Heart right ventricle (tissue), 16 donors: ENCODE results near the gene TAGLN2. TPM values are rescaled to one million over a fixed set of nuclear protein-coding genes. Genes with fewer than 3 reads are reported as not detected.

Experiments
- ATAC-seq, 8 donors: fragments of 200-7000 bp; cut with Tn5 transposase; one replicate each; pipeline ENCODE4 v1.9.1; 2020; ENCODE audit warnings: mild to moderate bottlenecking in 8 of 8, moderate library complexity in 8 of 8, moderate number of reproducible peaks in 1 of 8
- DNase-seq, 2 donors: peaks; one replicate each; pipeline ENCODE4 v3.0.0-alpha.2; 2020
- H3K27ac ChIP-seq, 10 donors: fragments of 200-600 bp; sonication (generic) in 2 of 10; one replicate each; pipeline versions ENCODE4 v1.5.0 to v1.8.0; 2020 to 2022; ENCODE audit warnings: mild to moderate bottlenecking in 3 of 10
- H3K27me3 ChIP-seq, 7 donors: fragments of 200-600 bp; one replicate each; pipeline ENCODE4 v1.8.0; 2021 to 2022; ENCODE audit warnings: mild to moderate bottlenecking in 2 of 7
- H3K36me3 ChIP-seq, 9 donors: fragments of 200-600 bp; sonication (generic) in 1 of 9; one replicate each; pipeline versions ENCODE4 v1.5.0 to v1.8.0; 2020 to 2022; ENCODE audit warnings: mild to moderate bottlenecking in 2 of 9
- H3K4me1 ChIP-seq, 9 donors: fragments of 200-600 bp; sonication (generic) in 1 of 9; one replicate each; pipeline versions ENCODE4 v1.5.0 to v1.8.0; 2020 to 2022; ENCODE audit warnings: mild to moderate bottlenecking in 4 of 9
- H3K4me3 ChIP-seq, 10 donors: fragments of 200-600 bp; sonication (generic) in 2 of 10; one replicate each; pipeline versions ENCODE4 v1.5.0 to v1.8.0; 2020 to 2022; ENCODE audit warnings: mild to moderate bottlenecking in 7 of 10, moderate library complexity in 2 of 10
- H3K9me3 ChIP-seq, 11 donors: fragments of 200-600 bp in 10 of 11; sonication (generic) in 2 of 11; one replicate each; pipeline versions ENCODE4 v1.5.0 to v1.8.0; 2013 to 2022; ENCODE audit warnings: mild to moderate bottlenecking in 2 of 11, control low read depth in 1 of 11, moderate library complexity in 1 of 11
- WGBS, 2 donors: extraction: QIAGEN DNeasy Blood & Tissue Kit; methylation state at CpG; one replicate each; pipeline ENCODE4 v1.1.7; 2013; ENCODE audit warnings: inconsistent platforms in 1 of 2; 5-methylcytosine and 5-hydroxymethylcytosine counted together
- intact Hi-C, 10 donors: fragments of 100-400 bp; cut with DNase I; formaldehyde crosslinking; loops; one replicate each; pipeline versions ENCODE4 v1.11.1 to v1.14.2; 2022
- polyA plus RNA-seq, 2 donors: library from polyadenylated mRNA; stranded (reverse); fragments of 200-250 nt; gene quantifications; one replicate each; pipeline ENCODE4 v1.2.3, GENCODE V29; 2013
- total RNA-seq, 10 donors: library from RNA; stranded (reverse); fragmentation: NEBNext Ultra II Directional in 3 of 10; extraction: Animal tissue kit (Norgen Biotek cat#: 25700) in 3 of 10; gene quantifications; one replicate each; pipeline versions ENCODE4 v1.2.1 to v1.2.4, GENCODE V29; 2021 to 2023
- TF ChIP-seq, protein P1 (sequence below), 9 donors: fragments of 200-600 bp; sonication (generic) in 2 of 9; IDR thresholded peaks; one replicate each; pipeline versions ENCODE4 v1.5.0 to v1.8.0; 2021 to 2022; ENCODE audit warnings: antibody characterized with exemption in 9 of 9, mild to moderate bottlenecking in 5 of 9, moderate library complexity in 1 of 9
- donor health status: Arrhythmogenic right ventricular cardiomyopathy.
- donor health status: ischemic (EF 13 %, LVEDD 7.1; RV severe dilation, severe dysfunction).
- donor health status: healthy with polysubstance abuse.
- donor health status: DM: no; HTN: yes; CAD: no.
- donor health status: DM: no; HTN: no; CAD: no.
- donor health status: ischemic (EF 25% LVEDD 6.9; RV normal size, moderate dysfunction).
- donor health status: ischemic (EF 25% LVEDD 5.7; RV mildly dilated, moderate dysfunction).
- donor health status: healthy.
- donor health status: DM: yes; HTN: yes; CAD: no.
- donor health status: Ischemic cardiomyopathy.
- donor health status: ischemic (EF 35%, LVEDD 5.7; RV mildly dilated, moderate dysfunction).
- donor health status: nonischemic (EF 11% LVEDD 7.7; RV severe dilation, severe dysfunction).
- donor health status: DM: yes; HTN: yes; CAD: no.
- donor health status: PGD.
- donor health status: ischemic (EF 29% LVEDD 5.4; RV normal size, mild dysfunction).
- donor health status: nonischemic (EF 23%, LVEDD 6.1; RV moderate dilation, normal function).

The TAGLN2 gene
- total and polyA plus RNA-seq, 12 donors: 65.9 to 283 (median 103) TPM

DNA sequence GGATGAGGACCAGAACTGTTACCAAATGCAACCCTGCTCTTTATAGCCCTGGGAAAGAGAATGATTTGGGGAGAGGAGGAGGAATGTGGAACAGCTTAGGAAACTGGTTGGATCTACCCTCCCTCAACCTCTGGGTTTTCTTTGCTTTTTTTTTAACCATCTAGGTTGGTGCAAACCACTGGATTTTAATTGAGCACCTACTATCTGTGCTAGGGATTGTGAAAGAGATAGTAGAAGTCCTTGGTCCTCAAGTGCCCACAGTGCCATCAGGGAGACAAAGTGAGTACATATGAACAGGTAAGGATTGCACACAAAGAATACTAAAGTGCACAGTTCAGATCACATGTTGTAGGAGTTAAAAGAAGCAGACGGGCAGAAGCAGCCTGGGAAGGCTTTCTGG lies 4.7 kb downstream of the TAGLN2 start:
- H3K36me3 ChIP-seq: peaks cover 0 to 61% (median 32%) of the 10 kb centered on the region in 9 donors
- H3K4me3 ChIP-seq: peak overlapping the region in 2 of 10 donors; percentile 0 to 85
- ATAC-seq (no peak), DNase-seq (no peak)
- peaks cover 18 to 83% (median 75%) of the 10 kb centered on the region in 9 donors for H3K4me1 ChIP-seq
- H3K27ac ChIP-seq: peak overlapping the region in 6 of 10 donors; percentile 94 to 100 (median 98)
- no peaks in the 10 kb centered on the region for H3K9me3 ChIP-seq
- H3K27me3 ChIP-seq: no peaks in the 10 kb centered on the region
- 68 to 73% methylated on average over 1 of the region's 1 CpG for WGBS, 2 donors
- TF ChIP-seq, protein P1, sequence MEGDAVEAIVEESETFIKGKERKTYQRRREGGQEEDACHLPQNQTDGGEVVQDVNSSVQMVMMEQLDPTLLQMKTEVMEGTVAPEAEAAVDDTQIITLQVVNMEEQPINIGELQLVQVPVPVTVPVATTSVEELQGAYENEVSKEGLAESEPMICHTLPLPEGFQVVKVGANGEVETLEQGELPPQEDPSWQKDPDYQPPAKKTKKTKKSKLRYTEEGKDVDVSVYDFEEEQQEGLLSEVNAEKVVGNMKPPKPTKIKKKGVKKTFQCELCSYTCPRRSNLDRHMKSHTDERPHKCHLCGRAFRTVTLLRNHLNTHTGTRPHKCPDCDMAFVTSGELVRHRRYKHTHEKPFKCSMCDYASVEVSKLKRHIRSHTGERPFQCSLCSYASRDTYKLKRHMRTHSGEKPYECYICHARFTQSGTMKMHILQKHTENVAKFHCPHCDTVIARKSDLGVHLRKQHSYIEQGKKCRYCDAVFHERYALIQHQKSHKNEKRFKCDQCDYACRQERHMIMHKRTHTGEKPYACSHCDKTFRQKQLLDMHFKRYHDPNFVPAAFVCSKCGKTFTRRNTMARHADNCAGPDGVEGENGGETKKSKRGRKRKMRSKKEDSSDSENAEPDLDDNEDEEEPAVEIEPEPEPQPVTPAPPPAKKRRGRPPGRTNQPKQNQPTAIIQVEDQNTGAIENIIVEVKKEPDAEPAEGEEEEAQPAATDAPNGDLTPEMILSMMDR (IDR thresholded peaks at IDR 0.05): no peak
- intact Hi-C loops: loop anchor here in 3 of 10 donors (5.0 to 10.0 kb wide), 3 partner anchors 63 to 68 kb away; no protein-coding TSS in a partner anchor

GRCh38 chr1:159920202-159920601 lies 5.1 kb downstream of the TAGLN2 start:
- DNase-seq: no peak
- H3K27me3 ChIP-seq: no peaks in the 10 kb centered on the region
- peaks cover 0 to 66% (median 32%) of the 10 kb centered on the region in 9 donors for H3K36me3 ChIP-seq
- TF ChIP-seq, protein P1 (IDR thresholded peaks at IDR 0.05): no peak
- H3K4me1 ChIP-seq: peaks cover 18 to 82% (median 74%) of the 10 kb centered on the region in 9 donors
- H3K4me3 ChIP-seq: peak overlapping the region in 1 of 10 donors; percentile 3
- intact Hi-C loops: loop anchor here in 3 of 10 donors (5.0 to 10.0 kb wide), 3 partner anchors 63 to 68 kb away; no protein-coding TSS in a partner anchor
- 65 to 78% methylated on average over 10 of the region's 10 CpGs for WGBS, 2 donors
- H3K9me3 ChIP-seq: no peaks in the 10 kb centered on the region
- no peak for ATAC-seq
- peak overlapping the region in 7 of 10 donors; percentile 9 to 100 (median 94) for H3K27ac ChIP-seq

GRCh38 chr1:159919236-159919865 lies 6.0 kb downstream of the TAGLN2 start:
- no peak overlapping the region for H3K4me3 ChIP-seq
- no peaks in the 10 kb centered on the region for H3K27me3 ChIP-seq
- H3K27ac ChIP-seq: peak overlapping the region in 7 of 10 donors; percentile 9 to 100 (median 53)
- no peak for ATAC-seq
- no peaks in the 10 kb centered on the region for H3K9me3 ChIP-seq
- intact Hi-C loops: no loop called here
- DNase-seq: no peak
- TF ChIP-seq, protein P1 (IDR thresholded peaks at IDR 0.05): no peak
- peaks cover 0 to 67% (median 32%) of the 10 kb centered on the region in 9 donors for H3K36me3 ChIP-seq
- peaks cover 18 to 82% (median 74%) of the 10 kb centered on the region in 9 donors for H3K4me1 ChIP-seq
- 89 to 97% methylated on average over 10 of the region's 10 CpGs for WGBS, 2 donors

- WGBS, 2 donors: 88 to 93% methylated on average over 13 of the region's 13 CpGs
- peak overlapping the region in 5 of 10 donors; percentile 28 to 100 (median 53) for H3K27ac ChIP-seq
- no peaks in the 10 kb centered on the region for H3K27me3 ChIP-seq
- peaks cover 0 to 67% (median 32%) of the 10 kb centered on the region in 9 donors for H3K36me3 ChIP-seq
- TF ChIP-seq, protein P1 (IDR thresholded peaks at IDR 0.05): no peak
- no peak overlapping the region for H3K4me3 ChIP-seq
- DNase-seq (no peak), ATAC-seq (no peak)
- intact Hi-C loops: no loop called here
- H3K9me3 ChIP-seq: no peaks in the 10 kb centered on the region
- peaks cover 19 to 86% (median 74%) of the 10 kb centered on the region in 9 donors for H3K4me1 ChIP-seq
Observed at GRCh38 chr1:159918352-159919200, 6.7 kb downstream of the TAGLN2 start.
